MM.1S (cell line): ENCODE data around the gene ANKS1B.

Experiments
- DNase-seq: peaks from one replicate; pipeline ENCODE4 v3.0.0-alpha.2; 2015
- H2AFZ ChIP-seq: fragments of 300-600 bp; sonication (generic); 2 replicates; pipeline ENCODE4 v1.6.0; 2016; ENCODE audit warnings: antibody characterized with exemption, low read length
- H3F3A ChIP-seq: fragments of 300-600 bp; sonication (generic); 2 replicates; pipeline ENCODE4 v1.6.1; 2016; ENCODE audit warnings: mild to moderate bottlenecking, antibody characterized with exemption, low read length, moderate library complexity, mixed read lengths; ENCODE audit not compliant: insufficient read depth
- H3K27ac ChIP-seq: fragments of 300-600 bp; sonication (generic); 2 replicates; pipeline ENCODE4 v1.5.1; 2016; ENCODE audit warnings: mild to moderate bottlenecking, low read length
- H3K27me3 ChIP-seq: fragments of 300-600 bp; sonication (generic); replicated peaks from 2 replicates; pipeline ENCODE4 v1.6.0; 2016; ENCODE audit warnings: low read length; ENCODE audit not compliant: insufficient read depth
- H3K36me3 ChIP-seq: fragments of 300-600 bp; sonication (generic); replicated peaks from 2 replicates; pipeline ENCODE4 v1.6.1; 2016; ENCODE audit warnings: mild to moderate bottlenecking, low read length, mixed read lengths; ENCODE audit not compliant: insufficient read depth
- H3K4me1 ChIP-seq: fragments of 300-600 bp; sonication (generic); 2 replicates; pipeline ENCODE4 v1.6.1; 2016; ENCODE audit warnings: low read length, mixed read lengths
- H3K4me2 ChIP-seq: fragments of 300-600 bp; sonication (generic); 2 replicates; pipeline ENCODE4 v1.6.0; 2016; ENCODE audit warnings: low read depth, low read length
- H3K4me3 ChIP-seq: fragments of 300-600 bp; sonication (generic); 2 replicates; pipeline ENCODE4 v1.5.1; 2016; ENCODE audit warnings: low read length, mixed read lengths
- H3K79me2 ChIP-seq: fragments of 300-600 bp; sonication (generic); 2 replicates; pipeline ENCODE4 v1.6.1; 2016; ENCODE audit warnings: mixed run types, low read length, mixed read lengths
- H3K9ac ChIP-seq: fragments of 300-600 bp; sonication (generic); 2 replicates; pipeline ENCODE4 v1.6.1; 2016; ENCODE audit warnings: low read length, mixed read lengths
- H3K9me2 ChIP-seq: fragments of 300-600 bp; sonication (generic); replicated peaks from 2 replicates; pipeline ENCODE4 v1.6.1; 2016; ENCODE audit warnings: mild to moderate bottlenecking, low read length, mixed read lengths; ENCODE audit not compliant: insufficient read depth
- H3K9me3 ChIP-seq: fragments of 300-600 bp; sonication (generic); replicated peaks from 2 replicates; pipeline ENCODE4 v1.6.1; 2016; ENCODE audit warnings: mild to moderate bottlenecking, low read length, mixed read lengths; ENCODE audit not compliant: insufficient read depth
- H4K20me1 ChIP-seq: fragments of 300-600 bp; sonication (generic); 2 replicates; pipeline ENCODE4 v1.6.1; 2016; ENCODE audit warnings: mild to moderate bottlenecking, low read length, moderate library complexity, mixed read lengths; ENCODE audit not compliant: insufficient read depth
- EZH2 ChIP-seq: fragments of 300-600 bp; sonication (generic); optimal IDR thresholded peaks from 2 replicates; pipeline ENCODE3; 2017; ENCODE audit warnings: low read depth, mild to moderate bottlenecking, antibody characterized with exemption, low read length, mixed read lengths
- EZH2phosphoT487 ChIP-seq: fragments of 300-600 bp; sonication (generic); IDR thresholded peaks from 2 replicates; pipeline ENCODE4 v1.6.1; 2018; ENCODE audit warnings: antibody characterized with exemption, low read length
- TF ChIP-seq, protein P1 (sequence below): fragments of 300-600 bp; sonication (generic); IDR thresholded peaks from 2 replicates; pipeline ENCODE4 v1.5.1; 2016; ENCODE audit warnings: antibody characterized with exemption, low read length, mixed read lengths

ANKS1B gene

GRCh38 chr12:99957866-99958466 lies 26.8 kb downstream of the ANKS1B start:
- TF ChIP-seq EZH2 (no peak), EZH2phosphoT487 (no peak)
- TF ChIP-seq, protein P1, sequence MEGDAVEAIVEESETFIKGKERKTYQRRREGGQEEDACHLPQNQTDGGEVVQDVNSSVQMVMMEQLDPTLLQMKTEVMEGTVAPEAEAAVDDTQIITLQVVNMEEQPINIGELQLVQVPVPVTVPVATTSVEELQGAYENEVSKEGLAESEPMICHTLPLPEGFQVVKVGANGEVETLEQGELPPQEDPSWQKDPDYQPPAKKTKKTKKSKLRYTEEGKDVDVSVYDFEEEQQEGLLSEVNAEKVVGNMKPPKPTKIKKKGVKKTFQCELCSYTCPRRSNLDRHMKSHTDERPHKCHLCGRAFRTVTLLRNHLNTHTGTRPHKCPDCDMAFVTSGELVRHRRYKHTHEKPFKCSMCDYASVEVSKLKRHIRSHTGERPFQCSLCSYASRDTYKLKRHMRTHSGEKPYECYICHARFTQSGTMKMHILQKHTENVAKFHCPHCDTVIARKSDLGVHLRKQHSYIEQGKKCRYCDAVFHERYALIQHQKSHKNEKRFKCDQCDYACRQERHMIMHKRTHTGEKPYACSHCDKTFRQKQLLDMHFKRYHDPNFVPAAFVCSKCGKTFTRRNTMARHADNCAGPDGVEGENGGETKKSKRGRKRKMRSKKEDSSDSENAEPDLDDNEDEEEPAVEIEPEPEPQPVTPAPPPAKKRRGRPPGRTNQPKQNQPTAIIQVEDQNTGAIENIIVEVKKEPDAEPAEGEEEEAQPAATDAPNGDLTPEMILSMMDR, result no peak
- Histone ChIP-seq H3K9me3 (no peaks in the 10 kb centered on the region), H3K4me1 (no peaks in the 10 kb centered on the region), H3K79me2 (no peaks in the 10 kb centered on the region), H3K4me3 (no peak overlapping the region), H3K4me2 (no peak overlapping the region), H4K20me1 (no peaks in the 10 kb centered on the region), H3K9me2 (no peaks in the 10 kb centered on the region), H3K9ac (no peak overlapping the region), H3K27ac (no peak overlapping the region), H3K27me3 (no peaks in the 10 kb centered on the region), H2AFZ (no peak overlapping the region), H3F3A (no peaks in the 10 kb centered on the region), H3K36me3 (no peaks in the 10 kb centered on the region)
- DNase-seq, result no peak

DNA sequence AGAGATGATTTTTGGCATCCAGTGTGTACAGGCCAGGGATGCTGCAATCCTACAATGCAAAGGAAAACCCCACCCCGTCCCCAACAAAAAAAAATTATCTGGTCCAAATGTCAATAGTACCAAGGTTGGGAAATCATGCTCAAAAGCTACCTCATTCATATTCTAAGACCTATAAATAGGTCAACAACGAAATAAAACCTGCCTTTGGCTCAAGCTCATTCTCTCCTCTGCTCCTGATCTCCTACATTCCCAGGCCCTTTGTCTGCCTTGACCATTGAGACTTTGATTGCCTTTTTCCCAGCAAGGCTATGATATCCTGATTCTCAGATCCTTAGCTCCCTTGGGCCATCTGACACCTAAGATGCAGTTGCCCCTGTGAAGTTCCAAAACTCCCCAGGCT lies 30.0 kb downstream of the ANKS1B start:
- Histone ChIP-seq H2AFZ (no peak overlapping the region), H3K36me3 (no peaks in the 10 kb centered on the region), H4K20me1 (no peaks in the 10 kb centered on the region), H3K27ac (no peak overlapping the region), H3K27me3 (no peaks in the 10 kb centered on the region), H3K9me3 (no peaks in the 10 kb centered on the region), H3K4me2 (no peak overlapping the region), H3F3A (no peaks in the 10 kb centered on the region), H3K4me1 (no peaks in the 10 kb centered on the region), H3K9ac (no peak overlapping the region), H3K79me2 (no peaks in the 10 kb centered on the region), H3K9me2 (no peaks in the 10 kb centered on the region), H3K4me3 (no peak overlapping the region)
- TF ChIP-seq, protein P1, result no peak
- TF ChIP-seq EZH2, result no peak
- no peak for TF ChIP-seq EZH2phosphoT487
- DNase-seq, result no peak

- Histone ChIP-seq H3K9ac (no peak overlapping the region), H3K4me3 (no peak overlapping the region), H2AFZ (no peak overlapping the region), H3K4me2 (no peak overlapping the region), H3K9me2 (no peaks in the 10 kb centered on the region), H3K27ac (no peak overlapping the region), H3K4me1 (no peaks in the 10 kb centered on the region), H3K36me3 (no peaks in the 10 kb centered on the region), H3K27me3 (no peaks in the 10 kb centered on the region), H3K79me2 (no peaks in the 10 kb centered on the region), H3K9me3 (no peaks in the 10 kb centered on the region), H4K20me1 (no peaks in the 10 kb centered on the region), H3F3A (no peaks in the 10 kb centered on the region)
- TF ChIP-seq, protein P1, result no peak
- TF ChIP-seq EZH2phosphoT487 (no peak), EZH2 (no peak)
- DNase-seq, result no peak
Observed at GRCh38 chr12:99948370-99948769, 36.4 kb downstream of the ANKS1B start.
